ENCODE data around the gene RPS6KC1. TPM values are rescaled to one million over a fixed set of nuclear protein-coding genes. Genes with fewer than 3 reads are reported as not detected.

The RPS6KC1 gene
- total RNA-seq, 1 experiment from 2014 or later: 16.9 TPM

GRCh38 chr1:213104604-213105003, 53.6 kb downstream of the RPS6KC1 start:
- Histone ChIP-seq H3K4ac (ENCODE audit: low read depth, low read length) (no peak overlapping the region), H4K8ac (replicated peaks; ENCODE audit: insufficient read length, low read depth, low read length) (no peak overlapping the region), H2AK5ac (ENCODE audit: insufficient read length, low read length) (no peak overlapping the region), H3K23me2 (ENCODE audit: insufficient read length, low read depth, low read length, poor library complexity, severe bottlenecking) (no peaks in the 10 kb centered on the region), H2BK15ac (ENCODE audit: low read depth, low read length) (no peak overlapping the region), H3K27me3 (ENCODE audit: insufficient read depth, low read length) (no peaks in the 10 kb centered on the region), H3T11ph (ENCODE audit: low read length) (no peak overlapping the region), H2AFZ (ENCODE audit: low read length) (no peak overlapping the region), H4K5ac (ENCODE audit: insufficient read length, low read depth, low read length) (no peak overlapping the region), H2BK12ac (ENCODE audit: insufficient read length, low read depth, low read length) (no peak overlapping the region), H3K23ac (ENCODE audit: insufficient read length, low read depth, low read length) (no peak overlapping the region), H3K18ac (ENCODE audit: insufficient read length, low read depth, low read length) (no peak overlapping the region), H3K4me1 (ENCODE audit: insufficient read depth, low read length) (no peaks in the 10 kb centered on the region), H2BK20ac (ENCODE audit: low read depth, low read length, poor library complexity, severe bottlenecking) (no peak overlapping the region), H3K56ac (ENCODE audit: insufficient read length, low read depth, low read length) (no peak overlapping the region), H2BK5ac (ENCODE audit: insufficient read length, low read length) (no peak overlapping the region), H3K9ac (ENCODE audit: extremely low read depth, insufficient read length, low read length) (no peak overlapping the region), H3K9me3 (ENCODE audit: control insufficient read depth, low read depth, low read length) (no peaks in the 10 kb centered on the region), H4K20me1 (ENCODE audit: control insufficient read depth, insufficient read depth, insufficient read length) (no peaks in the 10 kb centered on the region), H3K79me2 (ENCODE audit: insufficient read depth, low read length) (no peaks in the 10 kb centered on the region), H2BK120ac (ENCODE audit: low read depth, low read length, poor library complexity, severe bottlenecking) (no peak overlapping the region), H3K14ac (ENCODE audit: insufficient read depth, low read length) (no peak overlapping the region), H3K79me1 (ENCODE audit: insufficient read depth, low read depth, low read length, poor library complexity, severe bottlenecking) (no peaks in the 10 kb centered on the region), H3K4me2 (ENCODE audit: insufficient read depth, insufficient read length, low read length) (no peak overlapping the region), H4K91ac (ENCODE audit: insufficient read length, low read depth, low read length) (no peak overlapping the region), H3K27ac (ENCODE audit: insufficient read length, low read depth, low read length) (no peak overlapping the region)
- Mint-ChIP-seq H3K9me3 (no peaks in the 10 kb centered on the region; a peak in 1 of 5 replicates), H3K36me3 (ENCODE audit: insufficient read depth in 1 of 3, low read depth in 3 of 3) (peaks cover 5 to 11% (median 8%) of the 10 kb centered on the region in 3 experiments), H3K4me1 (no peaks in the 10 kb centered on the region), H3K27me3 (ENCODE audit: low read depth) (no peaks in the 10 kb centered on the region), H3K4me3 (no peak overlapping the region), H3K27ac (no peak overlapping the region)
- WGBS (ENCODE audit: extremely low coverage, insufficient read length, low lambda C conversion rate): no CpG with 5 or more reads among the region's 2 CpGs
- DNase-seq: no peak
- TF ChIP-seq, protein P1, sequence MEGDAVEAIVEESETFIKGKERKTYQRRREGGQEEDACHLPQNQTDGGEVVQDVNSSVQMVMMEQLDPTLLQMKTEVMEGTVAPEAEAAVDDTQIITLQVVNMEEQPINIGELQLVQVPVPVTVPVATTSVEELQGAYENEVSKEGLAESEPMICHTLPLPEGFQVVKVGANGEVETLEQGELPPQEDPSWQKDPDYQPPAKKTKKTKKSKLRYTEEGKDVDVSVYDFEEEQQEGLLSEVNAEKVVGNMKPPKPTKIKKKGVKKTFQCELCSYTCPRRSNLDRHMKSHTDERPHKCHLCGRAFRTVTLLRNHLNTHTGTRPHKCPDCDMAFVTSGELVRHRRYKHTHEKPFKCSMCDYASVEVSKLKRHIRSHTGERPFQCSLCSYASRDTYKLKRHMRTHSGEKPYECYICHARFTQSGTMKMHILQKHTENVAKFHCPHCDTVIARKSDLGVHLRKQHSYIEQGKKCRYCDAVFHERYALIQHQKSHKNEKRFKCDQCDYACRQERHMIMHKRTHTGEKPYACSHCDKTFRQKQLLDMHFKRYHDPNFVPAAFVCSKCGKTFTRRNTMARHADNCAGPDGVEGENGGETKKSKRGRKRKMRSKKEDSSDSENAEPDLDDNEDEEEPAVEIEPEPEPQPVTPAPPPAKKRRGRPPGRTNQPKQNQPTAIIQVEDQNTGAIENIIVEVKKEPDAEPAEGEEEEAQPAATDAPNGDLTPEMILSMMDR (conservative IDR thresholded peaks at IDR 0.05): no peak

Data from H9 (cell line).